H1 (cell line): ENCODE data around the gene MBD3L2.
"Not testable (repeated sequence)": the region's sequence is repeated elsewhere in the genome, so short reads cannot be mapped to it uniquely, and the experiment has no call there.

Source experiments
- CTCF ChIP-seq, 3 experiments: IDR thresholded peaks; 1 replicate in 2 of 3; 2 replicates in 1 of 3; pipeline versions ENCODE4 v1.5.1 to v1.6.1; 2011; ENCODE audit warnings: low read length in 3 of 3, mild to moderate bottlenecking in 3 of 3, inconsistent platforms in 2 of 3, low read depth in 1 of 3, moderate library complexity in 1 of 3; ENCODE audit not compliant: insufficient read depth in 1 of 3; ENCODE audit errors: control extremely low read depth in 1 of 3
- EZH2 ChIP-seq: fragments of 200-600 bp; sonication (generic); IDR thresholded peaks from 2 replicates; pipeline ENCODE4 v1.7.1; 2012; ENCODE audit warnings: low read depth, mild to moderate bottlenecking, moderate library complexity, low read length, inconsistent platforms; ENCODE audit not compliant: severe bottlenecking
- GTF2F1 ChIP-seq: IDR thresholded peaks from 2 replicates; pipeline ENCODE4 v1.6.1; 2012; ENCODE audit warnings: low read depth, low read length, improper control_type of control experiment, borderline replicate concordance
- JUND ChIP-seq: IDR thresholded peaks from 2 replicates; pipeline ENCODE4 v1.6.1; 2011; ENCODE audit warnings: mild to moderate bottlenecking, improper control_type of control experiment, low read length
- MAX ChIP-seq: IDR thresholded peaks from 2 replicates; pipeline ENCODE4 v1.6.1; 2012; ENCODE audit warnings: inconsistent platforms
- POLR2A ChIP-seq, 2 experiments: IDR thresholded peaks; 1 replicate in 1 of 2; 2 replicates in 1 of 2; pipeline ENCODE4 v1.6.1; 2011; ENCODE audit warnings: low read depth in 2 of 2, low read length in 2 of 2, mild to moderate bottlenecking in 2 of 2; ENCODE audit errors: control extremely low read depth in 1 of 2
- POLR2AphosphoS5 ChIP-seq: IDR thresholded peaks from 2 replicates; pipeline ENCODE4 v1.6.1; 2011; ENCODE audit warnings: low read depth, low read length
- RAD21 ChIP-seq, 2 experiments: IDR thresholded peaks in 1 of 2; conservative IDR thresholded peaks in 1 of 2; 2 replicates each; pipeline ENCODE4 v1.6.1; 2011; ENCODE audit warnings: low read depth in 2 of 2, low read length in 2 of 2, improper control_type of control experiment in 1 of 2, inconsistent platforms in 1 of 2, mild to moderate bottlenecking in 1 of 2, moderate library complexity in 1 of 2
- SP4 ChIP-seq: IDR thresholded peaks from 2 replicates; pipeline ENCODE4 v1.6.1; 2012; ENCODE audit warnings: low read length, inconsistent platforms
- ZNF274 ChIP-seq: IDR thresholded peaks from 2 replicates; pipeline ENCODE4 v1.7.0; 2012; ENCODE audit warnings: low read length, borderline replicate concordance; ENCODE audit errors: extremely low read depth
- TF ChIP-seq, protein P1 (sequence below): IDR thresholded peaks from 2 replicates; pipeline ENCODE4 v1.6.1; 2011; ENCODE audit warnings: low read depth, mild to moderate bottlenecking, low read length; ENCODE audit not compliant: insufficient read depth
- TF ChIP-seq, protein P2 (sequence below): IDR thresholded peaks from 2 replicates; pipeline ENCODE4 v1.6.1; 2011; ENCODE audit warnings: low read length, improper control_type of control experiment

DNA sequence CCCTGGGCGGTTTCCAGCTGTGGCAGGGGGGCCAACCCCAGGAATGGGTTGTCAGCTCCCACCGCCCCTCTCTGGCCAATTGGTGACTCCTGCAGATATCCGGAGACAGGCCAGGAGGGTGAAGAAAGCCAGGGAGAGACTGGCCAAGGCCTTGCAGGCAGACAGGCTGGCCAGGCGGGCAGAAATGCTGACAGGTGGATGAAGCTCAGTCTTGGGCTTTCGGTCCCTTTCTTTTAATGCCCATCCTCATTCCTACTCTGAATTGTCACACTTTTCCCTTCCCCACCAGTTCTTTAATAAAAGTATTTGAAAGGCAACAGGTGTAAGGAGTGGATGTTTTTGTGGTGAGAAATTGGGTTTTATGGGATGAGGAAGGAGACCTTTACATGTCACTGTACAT lies 2.3 kb downstream of the MBD3L2 start:
- TF ChIP-seq EZH2; POLR2AphosphoS5; SP4; MAX; CTCF (IDR thresholded peaks at IDR 0.05; ENCODE audit: control extremely low read depth in 1 of 3, insufficient read depth in 1 of 3, low read depth in 1 of 3, low read length in 3 of 3); RAD21 (IDR thresholded peaks at IDR 0.05 in 1 of 2, conservative IDR thresholded peaks at IDR 0.05 in 1 of 2; ENCODE audit: low read depth in 2 of 2, low read length in 2 of 2); POLR2A (IDR thresholded peaks at IDR 0.05; ENCODE audit: control extremely low read depth in 1 of 2, low read depth in 2 of 2, low read length in 2 of 2); ZNF274; GTF2F1; JUND: not testable (repeated sequence)
- TF ChIP-seq, protein P1, sequence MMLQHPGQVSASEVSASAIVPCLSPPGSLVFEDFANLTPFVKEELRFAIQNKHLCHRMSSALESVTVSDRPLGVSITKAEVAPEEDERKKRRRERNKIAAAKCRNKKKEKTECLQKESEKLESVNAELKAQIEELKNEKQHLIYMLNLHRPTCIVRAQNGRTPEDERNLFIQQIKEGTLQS = not testable (repeated sequence)
- TF ChIP-seq, protein P2, sequence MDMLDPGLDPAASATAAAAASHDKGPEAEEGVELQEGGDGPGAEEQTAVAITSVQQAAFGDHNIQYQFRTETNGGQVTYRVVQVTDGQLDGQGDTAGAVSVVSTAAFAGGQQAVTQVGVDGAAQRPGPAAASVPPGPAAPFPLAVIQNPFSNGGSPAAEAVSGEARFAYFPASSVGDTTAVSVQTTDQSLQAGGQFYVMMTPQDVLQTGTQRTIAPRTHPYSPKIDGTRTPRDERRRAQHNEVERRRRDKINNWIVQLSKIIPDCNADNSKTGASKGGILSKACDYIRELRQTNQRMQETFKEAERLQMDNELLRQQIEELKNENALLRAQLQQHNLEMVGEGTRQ = not testable (repeated sequence)
